GM23248 (cell line): Measurements from ENCODE around the gene CERK.

ENCODE experiments used
- EZH2 ChIP-seq: fragments of 200-600 bp; sonication (generic); IDR thresholded peaks from 2 replicates; pipeline ENCODE4 v1.6.1; 2018; ENCODE audit warnings: antibody characterized with exemption, mild to moderate bottlenecking; ENCODE audit not compliant: insufficient read depth, poor library complexity, severe bottlenecking
- EZH2phosphoT487 ChIP-seq: fragments of 200-600 bp; sonication (generic); IDR thresholded peaks from 2 replicates; pipeline ENCODE4 v1.6.1; 2018; ENCODE audit warnings: antibody characterized with exemption, moderate library complexity, mild to moderate bottlenecking, low read depth; ENCODE audit not compliant: insufficient read depth

DNA sequence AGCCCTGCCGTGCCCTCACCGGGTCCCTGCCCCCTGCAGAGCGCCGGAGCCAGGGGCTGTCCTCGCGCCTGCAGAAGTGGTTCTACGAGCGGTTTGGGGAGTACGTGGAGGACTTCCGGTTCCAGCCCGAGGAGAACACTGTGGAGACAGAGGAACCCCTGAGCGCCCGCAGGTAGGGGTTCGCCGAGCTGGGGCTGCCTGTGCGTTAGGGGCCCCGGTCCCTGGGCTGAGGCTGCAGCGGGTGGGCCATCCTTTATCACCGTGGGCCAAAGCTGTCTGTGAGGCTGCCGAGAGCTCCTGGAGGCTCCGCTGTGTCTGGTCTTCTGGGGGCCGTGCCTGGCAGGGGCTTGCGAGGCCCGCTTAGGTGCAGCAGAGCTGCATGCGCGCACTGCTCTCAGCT lies 75.1 kb downstream of the CERK start:
- TF ChIP-seq EZH2phosphoT487 = no peak
- TF ChIP-seq EZH2 = no peak
